IMR-90 (cell line): ENCODE measurements around the gene STMN3. TPM values are rescaled to one million over a fixed set of nuclear protein-coding genes. Genes with fewer than 3 reads are reported as not detected.
A peak's percentile ranks its signal among the peaks of the same experiment; 100 is the strongest.

Source experiments
- ATAC-seq: fragments of 200-7000 bp; cut with Tn5 transposase; 2 replicates; pipeline ENCODE4 v1.9.1; 2020; ENCODE audit warnings: low read depth, mild to moderate bottlenecking, moderate library complexity
- BruUV-seq: library from RNA; stranded (reverse); fragments of 400-500 nt; replicated peaks from 2 replicates; lab custom pipeline; 2021; lab: Mats Ljungman, UMichigan
- CTCF ChIA-PET: fragments of 300-600 bp; formaldehyde crosslinking; extraction: SDS; loops from one replicate; lab custom pipeline; 2021; ENCODE audit warnings: antibody characterized with exemption; lab: Yijun Ruan, JAX
- POLR2A ChIA-PET: fragments of 300-600 bp; sonication (Branson Sonifier 250); formaldehyde crosslinking; loops from one replicate; lab custom pipeline; 2022; ENCODE audit warnings: antibody characterized with exemption; ENCODE audit not compliant: unreplicated experiment; lab: Charles Lee
- DNase-seq: peaks from one replicate; pipeline ENCODE4 v3.0.0; 2013
- H2AFZ ChIP-seq: replicated peaks from 2 replicates; pipeline ENCODE3; 2013; ENCODE audit warnings: low read length, mild to moderate bottlenecking; ENCODE audit not compliant: poor library complexity
- H2AK5ac ChIP-seq: 2 replicates; pipeline ENCODE4 v1.6.1; 2013; ENCODE audit warnings: low read depth, low read length, inconsistent platforms
- H2AK9ac ChIP-seq: replicated peaks from 2 replicates; pipeline ENCODE3; 2013; ENCODE audit warnings: mild to moderate bottlenecking, low read depth, low read length, moderate library complexity; ENCODE audit not compliant: poor library complexity
- H2BK120ac ChIP-seq: 2 replicates; pipeline ENCODE4 v1.6.1; 2013; ENCODE audit warnings: low read depth, low read length, inconsistent platforms
- H2BK15ac ChIP-seq: 3 replicates; pipeline ENCODE4 v1.6.1; 2013; ENCODE audit warnings: low read depth, low read length, inconsistent platforms
- H2BK20ac ChIP-seq: 2 replicates; pipeline ENCODE4 v1.6.1; 2013; ENCODE audit warnings: low read depth, mild to moderate bottlenecking, inconsistent platforms, low read length, moderate library complexity
- H2BK5ac ChIP-seq: 2 replicates; pipeline ENCODE4 v1.6.1; 2013; ENCODE audit warnings: mild to moderate bottlenecking, low read depth, low read length, inconsistent platforms; ENCODE audit not compliant: poor library complexity, severe bottlenecking
- H3K14ac ChIP-seq: replicated peaks from 2 replicates; pipeline ENCODE4 v1.6.1; 2013; ENCODE audit warnings: low read depth, low read length, inconsistent platforms
- H3K18ac ChIP-seq: 2 replicates; pipeline ENCODE4 v1.6.1; 2013; ENCODE audit warnings: low read depth, low read length, control low read depth
- H3K23ac ChIP-seq: 2 replicates; pipeline ENCODE4 v1.6.1; 2013; ENCODE audit warnings: low read depth, low read length, inconsistent platforms
- H3K27ac ChIP-seq: 2 replicates; pipeline ENCODE4 v1.5.1; 2013; ENCODE audit warnings: mild to moderate bottlenecking, control low read depth, low read length; ENCODE audit not compliant: insufficient read depth
- H3K27me3 ChIP-seq: 2 replicates; pipeline ENCODE4 v1.6.1; 2013; ENCODE audit warnings: low read length; ENCODE audit not compliant: control insufficient read depth, insufficient read depth
- H3K36me3 ChIP-seq: 2 replicates; pipeline ENCODE4 v1.6.1; 2013; ENCODE audit warnings: low read length, mixed read lengths; ENCODE audit not compliant: control insufficient read depth, insufficient read depth
- H3K4ac ChIP-seq: 2 replicates; pipeline ENCODE4 v1.6.1; 2013; ENCODE audit warnings: low read depth, low read length, inconsistent platforms
- H3K4me1 ChIP-seq: 2 replicates; pipeline ENCODE4 v1.6.1; 2013; ENCODE audit warnings: low read length, mixed read lengths; ENCODE audit not compliant: control insufficient read depth, insufficient read depth
- H3K4me2 ChIP-seq: 2 replicates; pipeline ENCODE4 v1.6.1; 2013; ENCODE audit warnings: low read depth, mild to moderate bottlenecking, control low read depth, low read length, moderate library complexity
- H3K4me3 ChIP-seq: 2 replicates; pipeline ENCODE4 v1.5.1; 2013; ENCODE audit warnings: low read depth, mild to moderate bottlenecking, control low read depth, low read length, moderate library complexity; ENCODE audit not compliant: insufficient read depth
- H3K56ac ChIP-seq: 2 replicates; pipeline ENCODE4 v1.6.1; 2013; ENCODE audit warnings: low read length, inconsistent platforms; ENCODE audit not compliant: insufficient read depth; ENCODE audit errors: extremely low read depth
- H3K79me1 ChIP-seq, 2 experiments: 2 replicates each; pipeline ENCODE4 v1.6.1; 2013; ENCODE audit warnings: low read length in 2 of 2, inconsistent platforms in 1 of 2, low read depth in 1 of 2
- H3K9ac ChIP-seq: 2 replicates; pipeline ENCODE4 v1.6.1; 2013; ENCODE audit warnings: low read depth, low read length, control low read depth
- H3K9me1 ChIP-seq: 2 replicates; pipeline ENCODE4 v1.6.1; 2013; ENCODE audit warnings: low read length, inconsistent platforms; ENCODE audit not compliant: insufficient read depth
- H3K9me3 ChIP-seq: 2 replicates; pipeline ENCODE4 v1.6.1; 2013; ENCODE audit warnings: low read length; ENCODE audit not compliant: control insufficient read depth, insufficient read depth
- H4K20me1 ChIP-seq: 2 replicates; pipeline ENCODE4 v1.6.1; 2013; ENCODE audit warnings: low read length, inconsistent platforms; ENCODE audit not compliant: insufficient read depth
- H4K5ac ChIP-seq: 2 replicates; pipeline ENCODE4 v1.6.1; 2013; ENCODE audit warnings: mild to moderate bottlenecking, low read depth, low read length, control low read depth
- H4K8ac ChIP-seq, 2 experiments: 2 replicates each; pipeline ENCODE4 v1.6.1; 2013; ENCODE audit warnings: low read depth in 2 of 2, low read length in 2 of 2, control low read depth in 1 of 2, inconsistent platforms in 1 of 2
- H4K91ac ChIP-seq: 2 replicates; pipeline ENCODE4 v1.6.1; 2013; ENCODE audit warnings: low read depth, low read length, inconsistent platforms; ENCODE audit not compliant: insufficient read depth
- BHLHE40 ChIP-seq: fragments of 150-350 bp; IDR thresholded peaks from 2 replicates; pipeline ENCODE4 v1.6.1; 2016; ENCODE audit warnings: mild to moderate bottlenecking, low read depth, low read length
- CHD1 ChIP-seq: IDR thresholded peaks from 2 replicates; pipeline ENCODE4 v1.6.1; 2012; ENCODE audit warnings: low read depth, low read length, improper control_type of control experiment
- MXI1 ChIP-seq: IDR thresholded peaks from 2 replicates; pipeline ENCODE4 v1.6.1; 2012; ENCODE audit warnings: low read depth, mild to moderate bottlenecking, low read length, moderate library complexity, borderline replicate concordance
- RFX5 ChIP-seq: IDR thresholded peaks from 2 replicates; pipeline ENCODE4 v1.8.0; 2012; ENCODE audit warnings: low read depth, mild to moderate bottlenecking, low read length, moderate library complexity
- SMC3 ChIP-seq: fragments of 150-350 bp; IDR thresholded peaks from 2 replicates; pipeline ENCODE4 v1.6.1; 2016; ENCODE audit warnings: low read depth, mild to moderate bottlenecking, antibody characterized with exemption, low read length, moderate library complexity
- WGBS, 2 experiments: methylation state at CpG; one replicate each; pipeline versions ENCODE4 v1.1.5 to v1.1.7; 2013; ENCODE audit warnings: missing lambda C conversion rate in 2 of 2; ENCODE audit not compliant: insufficient read length in 1 of 2; ENCODE audit errors: extremely low coverage in 2 of 2; 5-methylcytosine and 5-hydroxymethylcytosine counted together
- dilution Hi-C: fragments of 300-500 bp; cut with HindIII; formaldehyde crosslinking; loops from one replicate; pipeline ENCODE4 v1.14.3; 2018; ENCODE audit warnings: low sequenced_read_pairs; ENCODE audit not compliant: unreplicated experiment
- in situ Hi-C: fragments of 300-500 bp; cut with MboI; formaldehyde crosslinking; loops from 3 replicates; pipeline ENCODE4 v1.14.3; 2019; ENCODE audit warnings: low sequenced_read_pairs, inconsistent platforms, mixed read lengths
- intact Hi-C: fragments of 100-400 bp; cut with micrococcal nuclease; formaldehyde crosslinking; loops from 2 replicates; pipeline ENCODE4 v1.10.0; 2022
- polyA plus RNA-seq, 3 experiments: library from polyadenylated mRNA; depleted of rRNA; stranded (reverse); fragments of >200 nt; gene quantifications; 2 replicates each; pipeline ENCODE4 v1.2.3, GENCODE V29; 2012; ENCODE audit warnings: low replicate concordance in 1 of 3
- total RNA-seq: library from RNA; depleted of rRNA; stranded (reverse); fragments of >200 nt; gene quantifications from 2 replicates; pipeline ENCODE4 v1.2.3, GENCODE V29; 2012
- TF ChIP-seq, protein P1 (sequence below): fragments of 150-350 bp; IDR thresholded peaks from 2 replicates; pipeline ENCODE4 v1.6.1; 2017; ENCODE audit warnings: mild to moderate bottlenecking, antibody characterized with exemption, low read length, low read depth

The STMN3 gene
- total and polyA plus RNA-seq, 2 of the 4 experiments (the other 2 are of a cell fraction), result 20.3 to 62.3 TPM

DNA sequence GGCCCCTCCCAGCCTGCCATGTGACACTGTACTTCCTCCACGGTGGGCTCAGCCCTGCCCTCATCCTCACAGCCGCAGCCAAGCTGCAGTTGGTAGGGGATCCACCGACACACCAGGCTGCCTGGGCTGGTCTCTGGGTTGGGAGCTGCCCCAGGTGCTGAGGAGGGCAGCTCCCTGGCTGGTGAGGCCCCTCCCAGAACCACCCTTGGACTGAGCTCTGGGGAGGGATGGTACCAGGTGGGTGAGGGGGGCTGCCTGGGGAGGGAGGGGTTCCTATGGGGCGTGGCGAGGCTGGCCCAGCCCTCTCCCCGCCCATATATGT, 43.0 kb upstream of the STMN3 start:
- dilution Hi-C loops, result no loop called here
- no peak overlapping the region for H2AFZ ChIP-seq
- H3K4me3 ChIP-seq, result no peak overlapping the region
- ChIA-PET POLR2A (interaction anchor here (0.6 kb wide), 1 partner anchor 63 kb away, joined by 3 read pairs; no protein-coding TSS in a partner anchor), CTCF (no interaction called here)
- DNase-seq, result no peak
- no peak overlapping the region for H3K23ac ChIP-seq
- H3K27me3 ChIP-seq, result no peaks in the 10 kb centered on the region
- no peak overlapping the region for H3K14ac ChIP-seq
- H3K4me2 ChIP-seq, result no peak overlapping the region
- H4K20me1 ChIP-seq, result no peaks in the 10 kb centered on the region
- H3K4me1 ChIP-seq, result peaks cover 22% of the 10 kb centered on the region
- no peak overlapping the region for H2BK15ac ChIP-seq
- H2BK5ac ChIP-seq, result peak overlapping the region; percentile 7
- no TSS peak for BruUV-seq
- H3K36me3 ChIP-seq, result peaks cover 10% of the 10 kb centered on the region; the same call in 1 of the 2 replicates
- in situ Hi-C loops, result no loop called here
- H3K9ac ChIP-seq, result no peak overlapping the region
- no peak overlapping the region for H3K4ac ChIP-seq
- peaks cover 11 to 43% of the 10 kb centered on the region in 2 experiments; a peak in 3 of 4 replicates for H3K79me1 ChIP-seq
- no peak overlapping the region for H3K56ac ChIP-seq
- intact Hi-C loops, result no loop called here
- H4K8ac ChIP-seq, result peak overlapping the region in 1 of 2 experiments; percentile 29; a peak in 1 of 4 replicates
- H3K9me3 ChIP-seq, result no peaks in the 10 kb centered on the region
- H3K9me1 ChIP-seq, result no peaks in the 10 kb centered on the region
- no peak overlapping the region; the same call in 1 of the 2 replicates for H2AK5ac ChIP-seq
- no peak for ATAC-seq
- TF ChIP-seq BHLHE40 (no peak), MXI1 (no peak), SMC3 (no peak), RFX5 (no peak), CHD1 (no peak)
- TF ChIP-seq, protein P1, sequence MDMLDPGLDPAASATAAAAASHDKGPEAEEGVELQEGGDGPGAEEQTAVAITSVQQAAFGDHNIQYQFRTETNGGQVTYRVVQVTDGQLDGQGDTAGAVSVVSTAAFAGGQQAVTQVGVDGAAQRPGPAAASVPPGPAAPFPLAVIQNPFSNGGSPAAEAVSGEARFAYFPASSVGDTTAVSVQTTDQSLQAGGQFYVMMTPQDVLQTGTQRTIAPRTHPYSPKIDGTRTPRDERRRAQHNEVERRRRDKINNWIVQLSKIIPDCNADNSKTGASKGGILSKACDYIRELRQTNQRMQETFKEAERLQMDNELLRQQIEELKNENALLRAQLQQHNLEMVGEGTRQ, result peak; percentile 20; the same call in 1 of the 2 replicates
- WGBS, 2 experiments, result no CpG with 5 or more reads among the region's 6 CpGs
- H4K5ac ChIP-seq, result no peak overlapping the region
- no peak overlapping the region for H2BK120ac ChIP-seq
- H3K27ac ChIP-seq, result no peak overlapping the region
- H3K18ac ChIP-seq, result no peak overlapping the region
- peak overlapping the region; percentile 77 for H2AK9ac ChIP-seq
- no peak overlapping the region for H4K91ac ChIP-seq
- H2BK20ac ChIP-seq, result no peak overlapping the region
